ENCODE measurements around the gene ZMYND8.

Gene ZMYND8

GRCh38 chr20:47350691-47351545 is 5.6 kb downstream of the ZMYND8 start:
- no peak for DNase-seq (ENCODE audit: insufficient read length, low spot score)
- TF ChIP-seq CTCF (IDR thresholded peaks at IDR 0.05; ENCODE audit: insufficient read depth, missing control alignments), result no peak
- FAIRE-seq, result no peak

GRCh38 chr20:47350181-47350550 is 6.3 kb downstream of the ZMYND8 start:
- TF ChIP-seq CTCF (IDR thresholded peaks at IDR 0.05; ENCODE audit: insufficient read depth, missing control alignments), result no peak
- FAIRE-seq, result no peak
- no peak for DNase-seq (ENCODE audit: insufficient read length, low spot score)

GRCh38 chr20:47349365-47350180 is 6.9 kb downstream of the ZMYND8 start:
- FAIRE-seq (no peak), DNase-seq (ENCODE audit: insufficient read length, low spot score) (no peak)
- TF ChIP-seq CTCF (IDR thresholded peaks at IDR 0.05; ENCODE audit: insufficient read depth, missing control alignments), result no peak

- FAIRE-seq, result no peak
- no peak for TF ChIP-seq CTCF (IDR thresholded peaks at IDR 0.05; ENCODE audit: insufficient read depth, missing control alignments)
Observed at GRCh38 chr20:47348539-47349142, 7.9 kb downstream of the ZMYND8 start.

GRCh38 chr20:47347661-47348435 is 8.7 kb downstream of the ZMYND8 start:
- no peak for TF ChIP-seq CTCF (IDR thresholded peaks at IDR 0.05; ENCODE audit: insufficient read depth, missing control alignments)
- DNase-seq (ENCODE audit: insufficient read length, low spot score) (no peak), FAIRE-seq (no peak)

More at GRCh38 chr20:47348539-47349142, 7.9 kb downstream of the ZMYND8 start:
- DNase-seq (ENCODE audit: insufficient read length, low spot score), result no peak

- no peak for TF ChIP-seq CTCF (IDR thresholded peaks at IDR 0.05; ENCODE audit: insufficient read depth, missing control alignments)
- DNase-seq (ENCODE audit: insufficient read length, low spot score) (no peak), FAIRE-seq (no peak)
Observed at GRCh38 chr20:47346172-47346571, 10.3 kb downstream of the ZMYND8 start.
